22Rv1 (cell line): ENCODE data around the gene RBM7.

ENCODE experiments used
- ZFX ChIP-seq: fragments of 450-650 bp; IDR thresholded peaks from 2 replicates; pipeline ENCODE4 v1.6.1; 2017; ENCODE audit warnings: antibody characterized with exemption, borderline replicate concordance
- TF ChIP-seq, protein P1 (sequence below): fragments of 450-650 bp; IDR thresholded peaks from 2 replicates; pipeline ENCODE4 v1.5.1; 2017; ENCODE audit warnings: mild to moderate bottlenecking

DNA sequence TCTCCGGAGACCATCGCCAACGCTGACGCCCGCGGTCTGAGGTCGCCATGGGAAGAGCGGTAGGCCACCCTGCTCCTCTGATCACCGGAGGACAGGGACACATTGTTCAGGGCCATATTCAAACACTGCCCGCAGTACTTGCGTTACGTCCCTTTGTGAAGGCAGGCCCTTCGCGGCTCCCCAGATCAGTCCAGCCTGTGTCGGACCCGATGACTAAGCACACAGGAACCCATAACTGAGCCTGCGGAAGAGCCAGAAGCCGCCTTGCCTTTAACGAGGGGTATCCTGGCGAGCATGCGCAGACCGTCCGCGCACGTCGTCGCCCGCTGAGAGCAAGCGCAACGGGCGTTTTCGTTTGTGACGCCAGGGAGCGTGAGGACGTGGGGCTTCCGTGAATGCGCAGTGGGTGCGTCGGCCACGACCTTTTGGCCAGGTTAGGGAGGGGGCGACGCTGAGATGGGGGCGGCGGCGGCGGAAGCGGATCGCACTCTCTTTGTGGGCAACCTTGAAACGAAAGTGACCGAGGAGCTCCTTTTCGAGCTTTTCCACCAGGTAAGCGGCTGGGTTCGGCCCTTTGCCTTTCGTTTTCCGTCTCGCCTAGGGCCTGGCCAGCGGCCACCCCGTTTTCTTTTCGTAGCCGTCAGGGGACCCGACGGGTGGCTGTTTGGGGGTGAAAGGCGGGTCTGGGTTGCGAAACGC is at the start of gene RBM7, which contains the start of gene C11orf71:
- TF ChIP-seq, protein P1, sequence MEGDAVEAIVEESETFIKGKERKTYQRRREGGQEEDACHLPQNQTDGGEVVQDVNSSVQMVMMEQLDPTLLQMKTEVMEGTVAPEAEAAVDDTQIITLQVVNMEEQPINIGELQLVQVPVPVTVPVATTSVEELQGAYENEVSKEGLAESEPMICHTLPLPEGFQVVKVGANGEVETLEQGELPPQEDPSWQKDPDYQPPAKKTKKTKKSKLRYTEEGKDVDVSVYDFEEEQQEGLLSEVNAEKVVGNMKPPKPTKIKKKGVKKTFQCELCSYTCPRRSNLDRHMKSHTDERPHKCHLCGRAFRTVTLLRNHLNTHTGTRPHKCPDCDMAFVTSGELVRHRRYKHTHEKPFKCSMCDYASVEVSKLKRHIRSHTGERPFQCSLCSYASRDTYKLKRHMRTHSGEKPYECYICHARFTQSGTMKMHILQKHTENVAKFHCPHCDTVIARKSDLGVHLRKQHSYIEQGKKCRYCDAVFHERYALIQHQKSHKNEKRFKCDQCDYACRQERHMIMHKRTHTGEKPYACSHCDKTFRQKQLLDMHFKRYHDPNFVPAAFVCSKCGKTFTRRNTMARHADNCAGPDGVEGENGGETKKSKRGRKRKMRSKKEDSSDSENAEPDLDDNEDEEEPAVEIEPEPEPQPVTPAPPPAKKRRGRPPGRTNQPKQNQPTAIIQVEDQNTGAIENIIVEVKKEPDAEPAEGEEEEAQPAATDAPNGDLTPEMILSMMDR, result no peak
- no peak for TF ChIP-seq ZFX
